DMS53 treated with DMSO at 0.1 percent for 48 hours (cell line): ENCODE measurements around the gene SOD1.

ENCODE experiments used
- DNase-seq: peaks from one replicate; lab custom pipeline; 2025; ENCODE audit not compliant: unreplicated experiment; lab: John Stamatoyannopoulos, UW

The SOD1 gene

GRCh38 chr21:31682620-31683019 lies 23.1 kb downstream of the SOD1 start:
- DNase-seq = no peak

GRCh38 chr21:31683029-31683428 lies 23.5 kb downstream of the SOD1 start:
- DNase-seq = no peak

- DNase-seq = no peak
Observed at GRCh38 chr21:31684918-31685317, 25.4 kb downstream of the SOD1 start.

- no peak for DNase-seq
Observed at GRCh38 chr21:31686272-31686915, 26.9 kb downstream of the SOD1 start.

- DNase-seq = no peak
Observed at GRCh38 chr21:31687108-31687507, 27.6 kb downstream of the SOD1 start.

GRCh38 chr21:31688603-31689368 lies 29.3 kb downstream of the SOD1 start:
- DNase-seq = no peak

GRCh38 chr21:31693222-31693621 lies 33.7 kb downstream of the SOD1 start:
- no peak for DNase-seq

GRCh38 chr21:31696424-31696823 lies 36.9 kb downstream of the SOD1 start:
- DNase-seq = no peak

GRCh38 chr21:31698461-31698860 lies 39.0 kb downstream of the SOD1 start:
- no peak for DNase-seq

GRCh38 chr21:31700040-31700439 lies 40.5 kb downstream of the SOD1 start:
- no peak for DNase-seq

- DNase-seq = no peak
Observed at GRCh38 chr21:31706562-31706961, 47.1 kb downstream of the SOD1 start.

- DNase-seq = no peak
Observed at GRCh38 chr21:31707499-31707898, 48.0 kb downstream of the SOD1 start.

- DNase-seq = no peak
Observed at GRCh38 chr21:31708541-31708940, 49.0 kb downstream of the SOD1 start.

GRCh38 chr21:31710586-31710985 lies 51.1 kb downstream of the SOD1 start:
- DNase-seq = no peak

GRCh38 chr21:31711326-31711725 lies 51.8 kb downstream of the SOD1 start:
- DNase-seq = no peak

- no peak for DNase-seq
Observed at GRCh38 chr21:31711745-31712285, 52.3 kb downstream of the SOD1 start.

- no peak for DNase-seq
Observed at GRCh38 chr21:31713115-31713514, 53.6 kb downstream of the SOD1 start.

- DNase-seq = no peak
Observed at GRCh38 chr21:31713973-31714740, 54.7 kb downstream of the SOD1 start.

- no peak for DNase-seq
Observed at GRCh38 chr21:31714741-31715365, 55.4 kb downstream of the SOD1 start.

- no peak for DNase-seq
Observed at GRCh38 chr21:31716106-31716505, 56.6 kb downstream of the SOD1 start.
